ENCODE data around the gene MGME1. TPM values are rescaled to one million over a fixed set of nuclear protein-coding genes. Genes with fewer than 3 reads are reported as not detected.

MGME1 gene
- total and polyA plus RNA-seq, 8 donors: 13.3 to 41.4 (median 35.4) TPM

GRCh38 chr20:17999566-17999965 lies 30.7 kb downstream of the MGME1 start:
- Histone ChIP-seq H3K36me3 (no peaks in the 10 kb centered on the region), H3K4me1 (peaks cover 0 to 9% of the 10 kb centered on the region in 2 donors), H3K4me3 (no peak overlapping the region), H3K27me3 (no peaks in the 10 kb centered on the region), H3K9me3 (no peaks in the 10 kb centered on the region), H3K27ac (no peak overlapping the region)
- DNase-seq: no peak
- intact Hi-C loops (cut with DNase I): no loop called here
- no peak for ATAC-seq
- TF ChIP-seq, protein P1, sequence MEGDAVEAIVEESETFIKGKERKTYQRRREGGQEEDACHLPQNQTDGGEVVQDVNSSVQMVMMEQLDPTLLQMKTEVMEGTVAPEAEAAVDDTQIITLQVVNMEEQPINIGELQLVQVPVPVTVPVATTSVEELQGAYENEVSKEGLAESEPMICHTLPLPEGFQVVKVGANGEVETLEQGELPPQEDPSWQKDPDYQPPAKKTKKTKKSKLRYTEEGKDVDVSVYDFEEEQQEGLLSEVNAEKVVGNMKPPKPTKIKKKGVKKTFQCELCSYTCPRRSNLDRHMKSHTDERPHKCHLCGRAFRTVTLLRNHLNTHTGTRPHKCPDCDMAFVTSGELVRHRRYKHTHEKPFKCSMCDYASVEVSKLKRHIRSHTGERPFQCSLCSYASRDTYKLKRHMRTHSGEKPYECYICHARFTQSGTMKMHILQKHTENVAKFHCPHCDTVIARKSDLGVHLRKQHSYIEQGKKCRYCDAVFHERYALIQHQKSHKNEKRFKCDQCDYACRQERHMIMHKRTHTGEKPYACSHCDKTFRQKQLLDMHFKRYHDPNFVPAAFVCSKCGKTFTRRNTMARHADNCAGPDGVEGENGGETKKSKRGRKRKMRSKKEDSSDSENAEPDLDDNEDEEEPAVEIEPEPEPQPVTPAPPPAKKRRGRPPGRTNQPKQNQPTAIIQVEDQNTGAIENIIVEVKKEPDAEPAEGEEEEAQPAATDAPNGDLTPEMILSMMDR (IDR thresholded peaks at IDR 0.05): no peak

DNA sequence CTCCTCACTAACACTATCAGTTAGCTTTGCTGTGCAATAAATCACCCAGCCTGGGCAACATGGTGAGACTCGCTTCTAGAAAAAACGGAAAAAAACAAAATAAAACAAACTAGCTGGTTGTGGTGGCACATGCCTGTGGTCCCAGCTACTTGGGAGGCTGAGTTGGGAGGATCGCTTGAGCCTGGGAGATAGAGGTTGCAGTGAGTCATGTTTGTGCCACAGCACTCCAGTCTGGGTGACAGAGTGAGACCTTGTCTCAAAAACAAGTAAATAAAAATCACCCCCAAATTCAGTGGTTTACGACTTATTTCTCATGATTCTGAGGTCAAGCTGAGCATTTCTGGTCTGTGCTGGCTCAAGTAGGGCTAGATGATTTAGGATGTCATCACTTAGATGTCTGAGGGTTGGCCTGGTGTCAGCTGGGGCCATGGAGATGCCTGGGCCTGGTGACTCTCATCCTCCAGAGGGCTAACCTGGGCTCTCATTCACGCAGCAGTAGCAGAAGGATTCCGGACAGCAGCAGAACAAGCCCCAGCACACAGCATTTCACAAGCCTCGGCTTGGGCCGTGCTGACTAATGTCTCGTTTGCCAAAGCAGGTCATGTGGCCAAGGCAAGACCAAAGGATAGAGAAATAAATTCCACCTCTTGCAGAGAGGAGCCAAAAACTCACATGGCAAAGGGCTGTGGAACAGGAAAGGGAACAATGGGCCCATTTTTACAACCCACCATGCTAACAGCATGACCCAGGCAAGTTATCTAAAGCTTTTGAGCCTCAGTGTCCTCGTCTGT lies 32.5 kb downstream of the MGME1 start:
- H3K27ac ChIP-seq: no peak overlapping the region
- intact Hi-C loops (cut with DNase I): no loop called here
- TF ChIP-seq, protein P1 (IDR thresholded peaks at IDR 0.05): no peak
- no peaks in the 10 kb centered on the region for H3K36me3 ChIP-seq
- no peak overlapping the region for H3K4me3 ChIP-seq
- no peaks in the 10 kb centered on the region for H3K9me3 ChIP-seq
- ATAC-seq (peak; percentile 79), DNase-seq (peak in 1 of 4 donors; percentile 56)
- peaks cover 0 to 7% of the 10 kb centered on the region in 2 donors for H3K4me1 ChIP-seq
- no peaks in the 10 kb centered on the region for H3K27me3 ChIP-seq

DNA sequence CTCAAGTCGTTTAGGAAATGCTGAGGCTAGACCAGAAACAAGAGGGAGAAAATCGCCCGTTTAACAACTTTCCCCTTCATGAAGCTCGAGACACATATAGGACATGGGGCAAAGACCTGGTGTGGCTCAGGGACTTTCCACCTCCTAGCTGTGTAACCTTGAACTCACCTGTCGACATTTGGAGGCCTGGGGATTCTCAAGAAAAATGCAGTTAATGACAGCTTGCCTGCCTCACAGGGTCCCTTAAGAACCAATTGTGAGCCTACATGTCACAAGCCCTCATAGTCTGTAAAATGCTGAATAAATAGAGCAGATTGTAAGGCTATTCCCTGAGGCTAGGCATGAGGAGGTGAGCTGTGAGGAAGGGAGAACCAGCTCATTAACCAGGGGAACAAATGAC lies 35.1 kb downstream of the MGME1 start:
- Histone ChIP-seq H3K9me3 (no peaks in the 10 kb centered on the region), H3K4me3 (no peak overlapping the region), H3K27me3 (no peaks in the 10 kb centered on the region), H3K4me1 (peaks cover 4 to 5% of the 10 kb centered on the region in 2 donors), H3K27ac (no peak overlapping the region), H3K36me3 (no peaks in the 10 kb centered on the region)
- TF ChIP-seq, protein P1 (IDR thresholded peaks at IDR 0.05): no peak
- ATAC-seq (no peak), DNase-seq (no peak)
- intact Hi-C loops (cut with DNase I): no loop called here

- Histone ChIP-seq H3K4me1 (peaks cover 4 to 5% of the 10 kb centered on the region in 2 donors), H3K27ac (no peak overlapping the region), H3K4me3 (no peak overlapping the region), H3K36me3 (no peaks in the 10 kb centered on the region), H3K9me3 (no peaks in the 10 kb centered on the region), H3K27me3 (no peaks in the 10 kb centered on the region)
- intact Hi-C loops (cut with DNase I): no loop called here
- ATAC-seq (no peak), DNase-seq (peak in 1 of 4 donors; percentile 51)
- TF ChIP-seq, protein P1 (IDR thresholded peaks at IDR 0.05): no peak
These were observed 35.7 kb downstream of the MGME1 start for GRCh38 chr20:18004384-18005031.

All from left lung (tissue), 10 donors.